NCI-H774 (cell line): ENCODE measurements around the gene ROBO1.
A peak's percentile ranks its signal among the peaks of the same experiment; 100 is the strongest.
"Not testable (repeated sequence)": the region's sequence is repeated elsewhere in the genome, so short reads cannot be mapped to it uniquely, and the experiment has no call there.

ENCODE experiments used
- DNase-seq: peaks from one replicate; lab custom pipeline; 2025; lab: John Stamatoyannopoulos, UW

The ROBO1 gene

DNA sequence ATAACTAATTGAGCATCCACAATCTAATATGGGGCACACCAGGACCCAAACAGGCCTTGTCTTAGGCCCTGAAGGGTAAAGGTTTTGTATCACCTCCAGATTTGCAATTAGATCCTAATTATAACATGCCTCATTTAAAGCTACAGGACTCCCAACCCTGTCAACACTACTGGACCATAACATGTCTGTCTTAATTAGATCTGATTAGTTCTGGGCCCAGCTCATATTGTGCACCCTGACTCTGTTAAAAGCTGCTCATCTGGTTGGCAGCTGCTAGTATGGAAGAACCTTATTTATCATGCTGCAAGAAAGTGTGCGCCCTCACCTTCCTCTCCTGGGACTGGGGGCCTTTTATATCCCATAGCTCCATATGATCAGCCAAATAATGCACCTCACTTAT lies 457.8 kb downstream of the ROBO1 start:
- DNase-seq: no peak

GRCh38 chr3:79306934-79307570 lies 460.7 kb downstream of the ROBO1 start:
- no peak for DNase-seq

- not testable (repeated sequence) for DNase-seq
Observed at GRCh38 chr3:79299949-79300635, 467.7 kb downstream of the ROBO1 start.

DNA sequence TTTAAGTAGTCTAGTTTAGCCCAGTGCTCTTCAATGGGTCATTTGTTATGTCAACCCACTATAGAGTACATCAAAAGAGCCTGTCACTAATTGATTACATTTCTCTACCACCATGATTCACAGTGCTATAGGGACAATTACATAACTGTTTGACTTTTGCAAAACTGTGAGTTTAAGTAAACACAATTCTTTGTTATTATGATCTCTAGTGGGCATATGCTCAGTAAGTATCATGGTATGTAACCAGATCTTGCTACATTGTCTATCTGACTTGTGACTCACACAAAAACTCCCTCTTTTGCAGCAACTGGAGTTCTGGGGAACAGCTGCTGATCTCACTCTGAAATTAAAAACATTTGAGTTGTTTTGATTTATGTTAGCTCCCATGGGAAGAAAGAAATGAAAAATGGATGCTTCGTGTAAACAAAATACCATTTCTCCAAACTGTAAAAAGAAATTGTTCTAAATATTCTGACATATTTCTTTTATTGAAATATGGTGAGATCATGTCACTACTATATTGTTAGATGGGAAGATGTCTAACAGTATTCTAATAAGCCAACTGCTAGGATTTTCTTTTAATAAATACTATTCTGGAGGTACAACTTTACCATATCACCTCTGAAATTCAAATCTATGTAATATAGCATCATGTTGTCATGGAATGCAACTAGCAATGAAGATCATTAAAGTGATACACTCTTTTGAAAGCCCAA lies 470.4 kb downstream of the ROBO1 start:
- DNase-seq: peak; percentile 65

- DNase-seq: no peak
Observed at GRCh38 chr3:79286882-79287281, 480.9 kb downstream of the ROBO1 start.

GRCh38 chr3:79285871-79286270 lies 481.9 kb downstream of the ROBO1 start:
- DNase-seq: no peak

DNA sequence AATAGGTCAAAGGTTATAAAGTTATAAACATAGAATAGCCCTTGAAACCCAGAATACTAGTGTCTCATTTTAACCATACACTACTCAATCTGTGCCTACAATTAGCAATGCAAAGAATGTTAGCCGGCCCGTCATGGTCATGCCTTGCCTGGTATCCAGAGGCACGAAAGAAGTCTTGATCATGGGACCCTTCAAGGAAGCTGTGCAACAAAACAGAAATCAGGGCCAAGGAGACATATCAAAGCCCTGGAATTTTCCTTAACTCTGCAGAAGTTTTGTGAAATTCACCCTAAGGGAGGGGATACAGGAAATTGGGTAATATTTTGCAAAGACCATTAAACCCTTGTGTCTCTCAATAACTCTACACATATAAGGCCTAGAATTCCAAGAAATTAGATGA lies 482.4 kb downstream of the ROBO1 start:
- no peak for DNase-seq

GRCh38 chr3:79284781-79285180 lies 483.0 kb downstream of the ROBO1 start:
- no peak for DNase-seq

DNA sequence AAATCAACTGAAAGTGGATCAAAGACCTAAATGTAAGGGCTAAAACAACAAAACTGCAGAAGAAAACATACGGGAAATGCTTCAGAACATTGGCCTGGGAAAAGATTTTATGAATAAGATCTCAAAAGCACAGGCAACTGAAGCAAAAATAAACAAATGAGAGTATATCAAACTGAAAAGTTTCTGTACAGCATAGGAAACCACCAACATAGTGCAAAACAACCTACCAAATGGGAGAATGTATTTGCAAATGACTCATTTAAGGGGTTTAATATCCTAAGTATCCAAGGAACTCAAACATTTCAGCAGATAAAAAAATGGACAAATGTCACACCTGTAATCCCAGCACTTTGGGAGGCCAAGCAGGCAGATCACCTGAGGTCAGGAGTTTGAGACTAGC lies 489.1 kb downstream of the ROBO1 start:
- no peak for DNase-seq

GRCh38 chr3:79268422-79268821 lies 499.4 kb downstream of the ROBO1 start:
- DNase-seq: no peak

DNA sequence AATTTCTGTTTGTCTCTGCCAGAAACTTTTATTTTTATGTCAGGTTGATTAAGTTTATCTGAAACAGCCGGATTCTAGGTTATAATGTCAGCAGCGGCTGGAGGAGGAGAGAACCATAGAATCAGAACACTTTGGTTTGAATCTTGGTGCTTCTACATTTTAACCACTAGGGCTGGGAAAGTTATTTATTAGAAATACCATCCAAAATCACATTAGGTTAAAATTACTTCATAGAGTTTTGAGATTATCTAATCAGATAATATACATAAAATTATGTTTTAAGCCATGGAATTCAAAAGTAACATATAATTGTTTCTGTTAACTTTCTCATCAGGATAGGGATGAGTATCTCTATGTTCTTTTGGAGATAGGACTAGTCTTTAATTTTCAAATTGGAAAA lies 502.9 kb downstream of the ROBO1 start:
- no peak for DNase-seq

GRCh38 chr3:79263423-79263822 lies 504.4 kb downstream of the ROBO1 start:
- no peak for DNase-seq

- no peak for DNase-seq
Observed at GRCh38 chr3:79258479-79258878, 509.3 kb downstream of the ROBO1 start.

DNA sequence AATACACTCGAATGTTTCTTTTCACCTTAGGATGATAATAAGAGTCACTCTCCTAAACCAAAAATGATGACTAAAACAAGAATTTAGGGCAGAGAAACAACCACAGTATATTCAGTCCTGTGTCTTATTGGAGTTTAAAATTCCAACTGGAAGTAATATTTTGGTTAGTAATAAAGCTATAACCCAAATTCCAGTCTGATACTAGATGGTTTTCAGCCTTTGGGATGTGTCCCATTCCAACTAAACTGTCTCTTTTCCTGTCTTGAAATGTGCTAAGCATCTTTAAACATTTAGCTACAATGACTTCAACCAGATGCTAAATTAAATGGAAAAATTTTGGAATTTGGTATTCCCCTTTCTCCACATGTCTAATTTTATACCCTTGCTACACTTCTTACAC lies 510.0 kb downstream of the ROBO1 start:
- DNase-seq: no peak

GRCh38 chr3:79255702-79256101 lies 512.1 kb downstream of the ROBO1 start:
- DNase-seq: no peak

DNA sequence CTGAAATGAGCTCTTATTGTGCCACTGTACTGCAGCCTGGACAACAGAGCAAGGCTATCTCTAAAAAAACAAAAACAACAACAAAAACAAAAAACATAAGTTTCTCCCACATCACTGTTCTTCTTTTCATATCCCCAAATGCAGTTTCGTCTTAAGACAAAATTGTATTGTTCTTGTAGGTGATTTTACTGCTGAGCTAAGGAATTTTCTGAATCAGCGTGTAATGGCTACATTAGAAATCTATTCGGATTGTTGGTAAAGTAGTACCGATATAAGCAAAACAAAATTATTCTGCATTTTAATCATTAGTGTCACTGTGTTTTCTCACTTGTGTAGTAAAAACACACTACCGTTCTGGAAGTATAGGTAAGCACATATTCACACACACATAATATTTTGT lies 512.5 kb downstream of the ROBO1 start:
- no peak for DNase-seq

- DNase-seq: no peak
Observed at GRCh38 chr3:79253704-79254103, 514.1 kb downstream of the ROBO1 start.

DNA sequence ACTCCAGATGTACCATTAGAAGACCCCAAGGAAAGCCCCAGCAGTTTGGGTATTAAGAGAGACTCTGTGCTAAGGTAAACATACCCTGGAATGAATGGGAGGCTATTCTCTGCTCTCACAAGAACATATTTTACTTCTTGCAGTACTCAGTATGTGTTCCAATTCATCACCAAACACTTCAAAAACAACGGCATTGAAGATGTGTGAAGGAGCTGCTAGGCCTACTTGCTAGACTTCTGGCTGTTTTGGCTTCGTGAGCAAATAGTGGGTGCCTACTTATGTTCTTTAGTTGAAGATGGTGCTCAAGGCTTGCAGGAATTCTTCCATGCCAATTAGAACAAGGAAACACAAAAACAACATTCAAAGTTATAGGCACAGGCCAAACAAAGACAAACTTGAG lies 514.5 kb downstream of the ROBO1 start:
- no peak for DNase-seq

DNA sequence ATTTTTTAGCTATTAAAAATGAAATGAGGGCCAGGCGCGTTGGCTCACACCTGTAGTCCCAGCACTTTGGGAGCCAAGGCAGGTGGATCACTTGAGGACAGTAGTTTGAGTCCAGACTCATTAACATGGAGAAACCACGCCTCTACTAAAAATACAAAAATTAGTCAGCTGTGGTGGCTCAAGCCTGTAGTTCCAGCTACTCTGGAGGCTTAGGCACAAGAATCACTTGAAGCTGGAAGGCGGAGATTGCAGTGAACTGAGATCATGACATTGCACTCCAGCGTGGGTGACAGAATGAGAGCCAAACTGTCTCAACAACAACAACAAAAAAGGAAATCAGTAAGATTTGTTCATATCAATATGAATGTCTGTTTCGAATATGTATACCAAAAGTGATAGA lies 517.1 kb downstream of the ROBO1 start:
- DNase-seq: no peak

- no peak for DNase-seq
Observed at GRCh38 chr3:79249701-79250100, 518.1 kb downstream of the ROBO1 start.

- DNase-seq: no peak
Observed at GRCh38 chr3:79247725-79248043, 520.1 kb downstream of the ROBO1 start.

GRCh38 chr3:79246875-79247724 lies 520.7 kb downstream of the ROBO1 start:
- no peak for DNase-seq
